A549 (cell line): ENCODE results near the gene SSBP3. TPM values are rescaled to one million over a fixed set of nuclear protein-coding genes. Genes with fewer than 3 reads are reported as not detected.

Experiments
- ATAC-seq, 2 experiments: fragments of 200-7000 bp in 1 of 2; fragments of >200 bp in 1 of 2; cut with Nextera tagmentation in 1 of 2; cut with Tn5 transposase in 1 of 2; 3 replicates each; pipeline versions ENCODE4 v1.8.0 to v1.9.1; 2018 to 2020; ENCODE audit warnings: mild to moderate bottlenecking in 1 of 2, moderate library complexity in 1 of 2
- CTCF ChIA-PET: fragments of 300-600 bp; sonication (Branson Sonifier 250); formaldehyde crosslinking; extraction: SDS; loops from one replicate; lab custom pipeline; 2021; ENCODE audit warnings: antibody characterized with exemption, inconsistent platforms; lab: Yijun Ruan, JAX
- POLR2A ChIA-PET: fragments of 350-600 bp; formaldehyde crosslinking; extraction: SDS; loops from one replicate; lab custom pipeline; 2021; ENCODE audit warnings: antibody characterized with exemption, inconsistent platforms; lab: Yijun Ruan, JAX
- DNase-seq, 2 experiments: peaks; one replicate each; pipeline versions ENCODE4 v3.0.0 to v3.0.0-alpha.2; 2011 to 2016; ENCODE audit warnings: low read depth in 1 of 2, low spot score in 1 of 2
- FAIRE-seq: peaks from 2 replicates; lab custom pipeline; 2011; peaks lifted over from hg19 to GRCh38; lab: Jason Lieb, UNC
- H3K27ac ChIP-seq, 2 experiments: fragments of >200 bp; sonication (Bioruptor Twin); formaldehyde crosslinking; 3 replicates each; pipeline ENCODE4 v1.5.1; 2016 to 2017
- H3K4me1 ChIP-seq: fragments of >200 bp; sonication (Bioruptor Twin); formaldehyde crosslinking; 3 replicates; pipeline ENCODE4 v1.6.1; 2016
- H3K4me2 ChIP-seq: fragments of >200 bp; sonication (Bioruptor Twin); formaldehyde crosslinking; 3 replicates; pipeline ENCODE4 v1.6.1; 2016
- H3K4me3 ChIP-seq: fragments of >200 bp; sonication (Bioruptor Twin); formaldehyde crosslinking; 3 replicates; pipeline ENCODE4 v1.5.1; 2016
- H3K9me3 ChIP-seq: fragments of >200 bp; sonication (Bioruptor Twin); formaldehyde crosslinking; 3 replicates; pipeline ENCODE4 v1.6.1; 2016
- ATOH8 ChIP-seq: fragments of 250-450 bp; sonication (Bioruptor Pico); IDR thresholded peaks from 2 replicates; pipeline ENCODE4 v1.5.0; 2020; ENCODE audit warnings: low read depth, mild to moderate bottlenecking, moderate library complexity
- CBX8 ChIP-seq: fragments of 200-600 bp; sonication (generic); IDR thresholded peaks from 2 replicates; pipeline ENCODE4 v1.6.1; 2016
- CEBPB ChIP-seq, 2 experiments: fragments of >200 bp in 1 of 2; sonication (Bioruptor Twin) in 1 of 2; formaldehyde crosslinking in 1 of 2; IDR thresholded peaks; 2 replicates each; pipeline ENCODE4 v1.6.1; 2012 to 2016
- CHD4 ChIP-seq: fragments of 200-600 bp; sonication (generic); IDR thresholded peaks from 2 replicates; pipeline ENCODE4 v1.6.1; 2016; ENCODE audit warnings: antibody characterized with exemption, mild to moderate bottlenecking, borderline replicate concordance
- EP300 ChIP-seq, 2 experiments: fragments of >200 bp; sonication (Bioruptor Twin); formaldehyde crosslinking; IDR thresholded peaks; 2 replicates in 1 of 2; 3 replicates in 1 of 2; pipeline ENCODE4 v1.6.1; 2016 to 2017
- HDAC2 ChIP-seq: fragments of 200-600 bp; sonication (generic); IDR thresholded peaks from 2 replicates; pipeline ENCODE4 v1.6.1; 2016
- HMGXB4 ChIP-seq: fragments of 250-450 bp; sonication (Bioruptor Pico); IDR thresholded peaks from 2 replicates; pipeline ENCODE4 v1.5.0; 2021; ENCODE audit warnings: mild to moderate bottlenecking, moderate library complexity, borderline replicate concordance
- HOXB5 ChIP-seq: fragments of 250-450 bp; sonication (Bioruptor Pico); IDR thresholded peaks from 2 replicates; pipeline ENCODE4 v1.5.0; 2020; ENCODE audit warnings: mild to moderate bottlenecking, moderate library complexity
- JUN ChIP-seq, 2 experiments: fragments of >200 bp; sonication (Bioruptor Twin); formaldehyde crosslinking; IDR thresholded peaks; 2 replicates in 1 of 2; 3 replicates in 1 of 2; pipeline ENCODE4 v1.6.1; 2016 to 2017
- JUNB ChIP-seq: fragments of >200 bp; sonication (Bioruptor Twin); formaldehyde crosslinking; IDR thresholded peaks from 2 replicates; pipeline ENCODE4 v1.6.1; 2016
- MAFK ChIP-seq: fragments of 450-650 bp; IDR thresholded peaks from 2 replicates; pipeline ENCODE4 v1.6.1; 2014; ENCODE audit not compliant: partially characterized antibody
- MAX ChIP-seq: IDR thresholded peaks from 2 replicates; pipeline ENCODE4 v1.6.1; 2012
- MAZ ChIP-seq: fragments of 150-350 bp; IDR thresholded peaks from 2 replicates; pipeline ENCODE4 v1.6.1; 2014; ENCODE audit warnings: antibody characterized with exemption, low read depth, low read length, borderline replicate concordance
- MYC ChIP-seq: IDR thresholded peaks from 2 replicates; pipeline ENCODE4 v1.6.1; 2012; ENCODE audit warnings: mild to moderate bottlenecking, inconsistent platforms, low read length, improper control_type of control experiment, borderline replicate concordance
- POLR2A ChIP-seq: IDR thresholded peaks from 2 replicates; pipeline ENCODE4 v1.6.1; 2012; ENCODE audit warnings: mild to moderate bottlenecking, low read length
- RAD21 ChIP-seq, 2 experiments: fragments of >200 bp in 1 of 2; sonication (Bioruptor Twin) in 1 of 2; formaldehyde crosslinking in 1 of 2; IDR thresholded peaks in 1 of 2; conservative IDR thresholded peaks in 1 of 2; 2 replicates in 1 of 2; 3 replicates in 1 of 2; pipeline ENCODE4 v1.6.1; 2012 to 2018; ENCODE audit warnings: inconsistent platforms in 1 of 2
- RCOR1 ChIP-seq: fragments of 150-350 bp; IDR thresholded peaks from 2 replicates; pipeline ENCODE4 v1.6.1; 2014; ENCODE audit warnings: antibody characterized with exemption, low read length, low read depth
- REST ChIP-seq: fragments of 200-600 bp; sonication (generic); IDR thresholded peaks from 2 replicates; pipeline ENCODE4 v1.6.1; 2016; ENCODE audit warnings: antibody characterized with exemption, mild to moderate bottlenecking, moderate library complexity
- RFX5 ChIP-seq: fragments of 450-650 bp; IDR thresholded peaks from 2 replicates; pipeline ENCODE4 v1.7.1; 2014; ENCODE audit warnings: antibody characterized with exemption, mild to moderate bottlenecking, moderate library complexity
- RNF2 ChIP-seq: fragments of 200-600 bp; sonication (generic); IDR thresholded peaks from 2 replicates; pipeline ENCODE4 v1.6.1; 2016; ENCODE audit warnings: low read depth, mild to moderate bottlenecking, antibody characterized with exemption, moderate library complexity, borderline replicate concordance
- TFCP2L1 ChIP-seq: fragments of 250-450 bp; sonication (Bioruptor Pico); IDR thresholded peaks from 2 replicates; pipeline ENCODE4 v1.5.0; 2021; ENCODE audit warnings: mild to moderate bottlenecking
- USF2 ChIP-seq: fragments of 450-650 bp; IDR thresholded peaks from 2 replicates; pipeline ENCODE4 v1.6.1; 2014; ENCODE audit warnings: antibody characterized with exemption
- WGBS: methylation state at CpG from one replicate; pipeline ENCODE4 v1.1.6; 2017; ENCODE audit errors: missing lambda C conversion rate; 5-methylcytosine and 5-hydroxymethylcytosine counted together
- polyA plus RNA-seq, 4 experiments: library from polyadenylated mRNA; depleted of rRNA in 3 of 4; stranded (reverse); fragments of >200 nt; fragmentation: RNase III in 1 of 4; extraction: RNeasy Plus Mini Kit Qiagen cat#74134 plus additional on column Dnase treatment in 1 of 4; gene quantifications; 2 replicates in 3 of 4; 3 replicates in 1 of 4; pipeline ENCODE4 v1.2.3, GENCODE V29; 2011 to 2017

Gene SSBP3
- polyA plus RNA-seq, 2 of the 4 experiments (the other 2 are of a cell fraction) = 7.2 to 9.1 TPM

- H3K4me2 ChIP-seq = no peak overlapping the region
- POLR2A ChIA-PET = no interaction called here
- DNase-seq = no peak
- H3K27ac ChIP-seq = no peak overlapping the region
- TF ChIP-seq RNF2 = no peak
- no peak for TF ChIP-seq EP300 (IDR thresholded peaks at IDR 0.05)
- TF ChIP-seq REST = no peak
- TF ChIP-seq RCOR1 = no peak
- TF ChIP-seq MAX = no peak
- no peak for TF ChIP-seq POLR2A
- TF ChIP-seq TFCP2L1 (CRISPR knock-in tag) = no peak
- no peak for TF ChIP-seq CHD4
- TF ChIP-seq JUNB = no peak
- TF ChIP-seq HOXB5 (CRISPR knock-in tag) = no peak
- no peak for TF ChIP-seq HMGXB4 (CRISPR knock-in tag)
- TF ChIP-seq RFX5 = no peak
- TF ChIP-seq RAD21 (conservative IDR thresholded peaks at IDR 0.05 in 1 of 2, IDR thresholded peaks at IDR 0.05 in 1 of 2) = no peak
- no peak for TF ChIP-seq CBX8
- no peak for TF ChIP-seq MYC
- TF ChIP-seq MAZ = no peak
- TF ChIP-seq ATOH8 (CRISPR knock-in tag) = no peak
- TF ChIP-seq MAFK = no peak
- TF ChIP-seq, all 56 proteins: peak for 0
- CTCF ChIA-PET = interaction anchor here (1.3 kb wide), 1 partner anchor 9 kb away, joined by 3 read pairs; no protein-coding TSS in a partner anchor
- ATAC-seq (no peak), FAIRE-seq (no peak)
- WGBS = 86% methylated on average over 7 of the region's 7 CpGs
- Histone ChIP-seq H3K4me3 (no peak overlapping the region), H3K4me1 (no peaks in the 10 kb centered on the region), H3K9me3 (no peaks in the 10 kb centered on the region)
Observed at GRCh38 chr1:54376430-54377039, 29.7 kb downstream of the SSBP3 start.

- ChIA-PET CTCF (interaction anchor here (1.3 kb wide), 1 partner anchor 8 kb away, joined by 3 read pairs; no protein-coding TSS in a partner anchor), POLR2A (no interaction called here)
- Histone ChIP-seq H3K4me2 (no peak overlapping the region), H3K4me3 (no peak overlapping the region), H3K27ac (no peak overlapping the region), H3K4me1 (no peaks in the 10 kb centered on the region), H3K9me3 (no peaks in the 10 kb centered on the region)
- TF ChIP-seq USF2 (no peak), CHD4 (no peak), JUN (IDR thresholded peaks at IDR 0.05) (no peak), CEBPB (IDR thresholded peaks at IDR 0.05) (no peak), HDAC2 (no peak)
- no peak for DNase-seq
- no peak for FAIRE-seq
- peak; percentile 30 to 73; a peak in 5 of 6 replicates for ATAC-seq
- WGBS = 84% methylated on average over 3 of the region's 8 CpGs
Observed at GRCh38 chr1:54375712-54376429, 30.3 kb downstream of the SSBP3 start.
